Upper lobe of left lung (tissue), 4 donors: Measurements from ENCODE around the gene DIPK1A.

Experiments used
- POLR2A ChIP-seq, 4 donors: fragments of 450-650 bp; IDR thresholded peaks; one replicate each; pipeline ENCODE4 v1.5.1; 2016 to 2017; ENCODE audit warnings: antibody characterized with exemption in 4 of 4, mild to moderate bottlenecking in 2 of 4
- TF ChIP-seq, protein P1 (sequence below), 6 experiments: fragments of 450-650 bp in 4 of 6; fragments of 200-600 bp in 2 of 6; sonication (generic) in 2 of 6; IDR thresholded peaks; one replicate each; pipeline ENCODE4 v1.5.1; 2016 to 2019; ENCODE audit warnings: antibody characterized with exemption in 6 of 6

DNA sequence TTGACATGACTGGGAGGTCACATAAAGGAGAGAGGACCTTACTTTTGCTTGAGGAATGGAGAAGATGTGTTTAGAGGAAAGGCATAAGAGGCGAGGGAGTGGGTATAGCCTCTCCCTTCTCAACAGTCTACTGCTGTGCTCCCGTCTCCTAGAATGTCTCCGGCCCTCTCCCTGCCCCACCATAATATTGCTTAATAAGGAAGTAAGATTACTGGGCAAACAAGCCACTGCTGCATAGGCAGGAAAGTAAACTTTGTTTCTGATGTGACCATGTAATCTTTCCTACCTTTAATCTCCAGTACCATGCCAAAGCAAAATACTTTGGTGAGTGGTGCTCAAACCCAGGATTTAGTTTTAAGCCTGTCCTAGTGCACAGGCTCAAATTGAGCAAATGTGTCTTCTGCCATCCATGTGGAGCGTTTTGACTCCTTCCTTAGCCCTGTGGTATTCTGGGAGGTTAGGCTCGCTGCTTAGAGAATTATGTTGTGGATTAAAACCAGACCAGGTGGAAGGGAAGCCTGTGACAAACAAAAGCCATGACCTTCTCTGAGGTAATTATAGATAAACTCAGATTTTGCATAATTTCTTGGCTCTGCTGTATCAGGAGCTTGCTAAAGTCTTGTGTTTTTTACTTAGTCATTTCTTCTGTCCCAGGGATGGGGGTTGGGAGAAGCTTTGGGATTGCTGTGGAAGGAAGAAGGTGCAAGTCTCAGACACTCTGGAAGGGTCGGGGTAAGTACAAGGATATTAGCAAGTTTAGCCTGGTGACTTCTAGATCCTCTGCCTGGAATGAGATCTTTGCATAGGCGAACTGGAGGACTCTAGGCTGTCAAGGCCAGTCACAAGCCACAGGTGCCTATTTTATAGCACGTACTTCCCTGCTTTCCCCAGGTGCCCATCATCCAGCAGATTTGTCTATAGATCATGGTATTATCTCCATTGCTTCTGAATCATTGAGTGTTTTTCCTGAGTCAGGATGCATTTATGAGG is 34.5 kb upstream of the DIPK1A start:
- TF ChIP-seq, protein P1, sequence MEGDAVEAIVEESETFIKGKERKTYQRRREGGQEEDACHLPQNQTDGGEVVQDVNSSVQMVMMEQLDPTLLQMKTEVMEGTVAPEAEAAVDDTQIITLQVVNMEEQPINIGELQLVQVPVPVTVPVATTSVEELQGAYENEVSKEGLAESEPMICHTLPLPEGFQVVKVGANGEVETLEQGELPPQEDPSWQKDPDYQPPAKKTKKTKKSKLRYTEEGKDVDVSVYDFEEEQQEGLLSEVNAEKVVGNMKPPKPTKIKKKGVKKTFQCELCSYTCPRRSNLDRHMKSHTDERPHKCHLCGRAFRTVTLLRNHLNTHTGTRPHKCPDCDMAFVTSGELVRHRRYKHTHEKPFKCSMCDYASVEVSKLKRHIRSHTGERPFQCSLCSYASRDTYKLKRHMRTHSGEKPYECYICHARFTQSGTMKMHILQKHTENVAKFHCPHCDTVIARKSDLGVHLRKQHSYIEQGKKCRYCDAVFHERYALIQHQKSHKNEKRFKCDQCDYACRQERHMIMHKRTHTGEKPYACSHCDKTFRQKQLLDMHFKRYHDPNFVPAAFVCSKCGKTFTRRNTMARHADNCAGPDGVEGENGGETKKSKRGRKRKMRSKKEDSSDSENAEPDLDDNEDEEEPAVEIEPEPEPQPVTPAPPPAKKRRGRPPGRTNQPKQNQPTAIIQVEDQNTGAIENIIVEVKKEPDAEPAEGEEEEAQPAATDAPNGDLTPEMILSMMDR (IDR thresholded peaks at IDR 0.05): no peak
- no peak for TF ChIP-seq POLR2A (IDR thresholded peaks at IDR 0.05)
